PFSK-1 (cell line): ENCODE data around the gene SLC38A9.

Experiments
- POLR2AphosphoS5 ChIP-seq: IDR thresholded peaks from 2 replicates; pipeline ENCODE4 v1.6.1; 2012; ENCODE audit warnings: low read depth, mild to moderate bottlenecking, control low read depth, low read length, moderate library complexity
- SIN3A ChIP-seq: IDR thresholded peaks from 2 replicates; pipeline ENCODE4 v1.6.1; 2012; ENCODE audit warnings: mild to moderate bottlenecking, low read length, moderate library complexity, borderline replicate concordance; ENCODE audit not compliant: insufficient read depth
- TAF1 ChIP-seq: IDR thresholded peaks from 2 replicates; pipeline ENCODE4 v1.6.1; 2012; ENCODE audit warnings: low read length, control low read depth, borderline replicate concordance; ENCODE audit not compliant: insufficient read depth
- TF ChIP-seq, protein P1 (sequence below), 2 experiments: IDR thresholded peaks; 2 replicates each; pipeline versions ENCODE4 v1.6.1 to v1.8.0; 2011 to 2012; ENCODE audit warnings: low read depth in 2 of 2, low read length in 2 of 2, control low read depth in 1 of 2, inconsistent platforms in 1 of 2, mild to moderate bottlenecking in 1 of 2, moderate library complexity in 1 of 2; ENCODE audit not compliant: insufficient read depth in 1 of 2

DNA sequence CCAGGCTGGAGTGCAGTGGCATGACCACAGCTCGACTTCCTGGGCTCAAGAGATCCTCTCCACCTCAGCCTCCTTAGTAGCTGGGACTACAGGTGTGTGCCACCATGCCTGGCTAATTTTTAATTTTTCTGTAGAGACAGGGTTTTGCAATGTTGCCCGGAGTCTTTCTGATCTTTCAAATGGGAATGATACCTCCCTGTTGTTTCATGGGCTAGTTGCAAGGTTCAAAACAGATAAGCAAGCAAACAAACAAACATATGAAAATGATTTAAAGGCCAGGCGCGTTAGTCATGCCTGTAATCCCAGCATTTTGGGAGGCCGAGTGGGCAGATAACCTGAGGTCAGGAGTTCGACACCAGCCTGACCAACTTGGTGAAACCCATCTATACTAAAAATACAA is 132.1 kb downstream of the SLC38A9 start:
- no peak for TF ChIP-seq TAF1
- TF ChIP-seq POLR2AphosphoS5, result no peak
- TF ChIP-seq, protein P1, sequence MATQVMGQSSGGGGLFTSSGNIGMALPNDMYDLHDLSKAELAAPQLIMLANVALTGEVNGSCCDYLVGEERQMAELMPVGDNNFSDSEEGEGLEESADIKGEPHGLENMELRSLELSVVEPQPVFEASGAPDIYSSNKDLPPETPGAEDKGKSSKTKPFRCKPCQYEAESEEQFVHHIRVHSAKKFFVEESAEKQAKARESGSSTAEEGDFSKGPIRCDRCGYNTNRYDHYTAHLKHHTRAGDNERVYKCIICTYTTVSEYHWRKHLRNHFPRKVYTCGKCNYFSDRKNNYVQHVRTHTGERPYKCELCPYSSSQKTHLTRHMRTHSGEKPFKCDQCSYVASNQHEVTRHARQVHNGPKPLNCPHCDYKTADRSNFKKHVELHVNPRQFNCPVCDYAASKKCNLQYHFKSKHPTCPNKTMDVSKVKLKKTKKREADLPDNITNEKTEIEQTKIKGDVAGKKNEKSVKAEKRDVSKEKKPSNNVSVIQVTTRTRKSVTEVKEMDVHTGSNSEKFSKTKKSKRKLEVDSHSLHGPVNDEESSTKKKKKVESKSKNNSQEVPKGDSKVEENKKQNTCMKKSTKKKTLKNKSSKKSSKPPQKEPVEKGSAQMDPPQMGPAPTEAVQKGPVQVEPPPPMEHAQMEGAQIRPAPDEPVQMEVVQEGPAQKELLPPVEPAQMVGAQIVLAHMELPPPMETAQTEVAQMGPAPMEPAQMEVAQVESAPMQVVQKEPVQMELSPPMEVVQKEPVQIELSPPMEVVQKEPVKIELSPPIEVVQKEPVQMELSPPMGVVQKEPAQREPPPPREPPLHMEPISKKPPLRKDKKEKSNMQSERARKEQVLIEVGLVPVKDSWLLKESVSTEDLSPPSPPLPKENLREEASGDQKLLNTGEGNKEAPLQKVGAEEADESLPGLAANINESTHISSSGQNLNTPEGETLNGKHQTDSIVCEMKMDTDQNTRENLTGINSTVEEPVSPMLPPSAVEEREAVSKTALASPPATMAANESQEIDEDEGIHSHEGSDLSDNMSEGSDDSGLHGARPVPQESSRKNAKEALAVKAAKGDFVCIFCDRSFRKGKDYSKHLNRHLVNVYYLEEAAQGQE (IDR thresholded peaks at IDR 0.05; ENCODE audit: insufficient read depth in 1 of 2, low read depth in 2 of 2, low read length in 2 of 2), result no peak
- no peak for TF ChIP-seq SIN3A
